ENCODE results near the gene SSUH2. TPM values are rescaled to one million over a fixed set of nuclear protein-coding genes. Genes with fewer than 3 reads are reported as not detected.

SSUH2 gene
- polyA plus RNA-seq, 1 donor from 2014 or later: not detected

DNA sequence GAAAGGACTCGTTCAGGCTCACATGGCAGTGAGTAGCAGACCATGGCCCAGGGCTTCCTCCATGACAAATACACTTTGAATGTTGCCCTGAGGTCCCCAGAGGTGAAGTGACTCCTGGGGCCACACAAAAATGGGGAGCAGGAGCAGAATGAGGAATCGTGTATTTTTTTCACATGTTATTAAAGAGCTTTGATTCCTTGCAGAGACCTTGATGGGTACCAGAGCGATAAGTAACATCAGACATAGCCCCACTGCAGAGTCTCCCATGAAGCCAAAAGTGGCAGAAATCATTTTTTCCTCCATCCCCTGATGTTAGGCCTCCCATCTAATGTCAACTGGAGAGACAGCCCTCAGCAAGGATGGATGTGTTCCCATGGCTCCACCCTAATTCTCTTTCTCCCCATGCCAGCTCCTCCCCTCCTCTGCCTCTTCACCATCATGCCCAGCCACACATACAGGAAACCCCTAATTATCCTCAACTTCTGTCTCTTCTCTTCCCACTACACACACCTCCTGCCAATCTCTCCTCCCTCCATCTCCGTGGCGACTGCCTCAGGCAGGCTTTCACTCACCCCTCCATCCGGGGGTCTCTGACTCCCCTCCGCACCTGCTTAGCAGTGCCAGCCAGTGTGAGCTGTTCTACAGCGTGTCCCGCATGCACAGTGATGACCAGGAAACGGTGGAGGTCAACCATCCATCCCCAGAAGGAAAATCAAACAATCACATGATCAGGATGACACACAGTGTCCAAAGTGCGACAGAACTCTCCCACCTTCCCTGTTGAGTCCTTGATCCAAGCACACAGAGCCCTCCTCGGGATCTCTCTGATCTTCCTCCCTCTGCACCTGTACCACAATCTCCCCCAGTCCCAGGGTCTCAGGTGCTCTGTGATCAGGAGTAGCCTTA is 7.1 kb upstream of the SSUH2 start:
- Mint-ChIP-seq H3K27me3 (peaks cover 7% of the 10 kb centered on the region), H3K36me3 (no peaks in the 10 kb centered on the region), H3K27ac (no peak overlapping the region), H3K4me1 (no peaks in the 10 kb centered on the region), H3K4me3 (no peak overlapping the region), H3K9me3 (peaks cover 0 to 6% (median 5%) of the 10 kb centered on the region in 3 donors)

GRCh38 chr3:8650583-8651416 is 6.2 kb upstream of the SSUH2 start:
- no peaks in the 10 kb centered on the region for H3K4me1 Mint-ChIP-seq
- no peaks in the 10 kb centered on the region for H3K36me3 Mint-ChIP-seq

GRCh38 chr3:8649757-8650156 is 5.2 kb upstream of the SSUH2 start:
- Mint-ChIP-seq H3K9me3 (peaks cover 0 to 6% (median 3%) of the 10 kb centered on the region in 3 donors), H3K27ac (no peak overlapping the region), H3K4me3 (no peak overlapping the region), H3K4me1 (no peaks in the 10 kb centered on the region), H3K36me3 (no peaks in the 10 kb centered on the region), H3K27me3 (peaks cover 10% of the 10 kb centered on the region)

More at GRCh38 chr3:8650583-8651416, 6.2 kb upstream of the SSUH2 start:
- Mint-ChIP-seq H3K27ac (no peak overlapping the region), H3K4me3 (no peak overlapping the region), H3K27me3 (peaks cover 7% of the 10 kb centered on the region), H3K9me3 (peaks cover 0 to 6% (median 5%) of the 10 kb centered on the region in 3 donors)

- no peaks in the 10 kb centered on the region for H3K36me3 Mint-ChIP-seq
- peaks cover 0 to 3% (median under 1%) of the 10 kb centered on the region in 3 donors for H3K9me3 Mint-ChIP-seq
- peaks cover 13% of the 10 kb centered on the region for H3K27me3 Mint-ChIP-seq
- no peak overlapping the region for H3K4me3 Mint-ChIP-seq
- H3K4me1 Mint-ChIP-seq: no peaks in the 10 kb centered on the region
- no peak overlapping the region for H3K27ac Mint-ChIP-seq
These were observed 4.5 kb upstream of the SSUH2 start for GRCh38 chr3:8648909-8649741.

GRCh38 chr3:8647137-8647985 is 2.8 kb upstream of the SSUH2 start:
- Mint-ChIP-seq H3K27ac (no peak overlapping the region), H3K4me1 (no peaks in the 10 kb centered on the region), H3K4me3 (no peak overlapping the region), H3K36me3 (no peaks in the 10 kb centered on the region), H3K27me3 (peaks cover 16% of the 10 kb centered on the region), H3K9me3 (no peaks in the 10 kb centered on the region)

GRCh38 chr3:8646313-8646938 is 1.8 kb upstream of the SSUH2 start:
- H3K4me3 Mint-ChIP-seq: no peak overlapping the region
- H3K27me3 Mint-ChIP-seq: peaks cover 15% of the 10 kb centered on the region
- no peaks in the 10 kb centered on the region for H3K4me1 Mint-ChIP-seq
- H3K27ac Mint-ChIP-seq: no peak overlapping the region
- no peaks in the 10 kb centered on the region for H3K36me3 Mint-ChIP-seq
- no peaks in the 10 kb centered on the region for H3K9me3 Mint-ChIP-seq

DNA sequence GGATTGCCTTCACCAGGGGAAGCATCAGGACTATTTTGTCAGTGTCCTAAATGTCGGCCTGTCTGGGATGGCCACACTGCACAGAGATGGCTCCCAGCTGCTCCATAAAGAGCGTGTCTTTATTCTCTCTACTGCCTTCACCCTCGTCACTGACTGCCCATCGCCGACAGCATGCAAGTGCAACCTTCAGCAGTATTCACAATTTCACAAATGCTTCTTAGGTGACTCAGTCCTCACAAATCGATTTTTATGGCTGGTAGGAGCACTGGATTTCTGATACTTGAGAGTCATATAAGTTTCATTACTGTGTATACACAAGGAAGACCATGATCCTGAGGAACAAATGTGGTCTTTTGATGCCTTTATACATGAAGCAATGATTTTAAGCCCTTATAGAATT is 1.1 kb upstream of the SSUH2 start:
- no peak overlapping the region for H3K27ac Mint-ChIP-seq
- no peaks in the 10 kb centered on the region for H3K9me3 Mint-ChIP-seq
- H3K36me3 Mint-ChIP-seq: no peaks in the 10 kb centered on the region
- H3K4me3 Mint-ChIP-seq: no peak overlapping the region
- H3K27me3 Mint-ChIP-seq: peaks cover 16% of the 10 kb centered on the region
- H3K4me1 Mint-ChIP-seq: no peaks in the 10 kb centered on the region

DNA sequence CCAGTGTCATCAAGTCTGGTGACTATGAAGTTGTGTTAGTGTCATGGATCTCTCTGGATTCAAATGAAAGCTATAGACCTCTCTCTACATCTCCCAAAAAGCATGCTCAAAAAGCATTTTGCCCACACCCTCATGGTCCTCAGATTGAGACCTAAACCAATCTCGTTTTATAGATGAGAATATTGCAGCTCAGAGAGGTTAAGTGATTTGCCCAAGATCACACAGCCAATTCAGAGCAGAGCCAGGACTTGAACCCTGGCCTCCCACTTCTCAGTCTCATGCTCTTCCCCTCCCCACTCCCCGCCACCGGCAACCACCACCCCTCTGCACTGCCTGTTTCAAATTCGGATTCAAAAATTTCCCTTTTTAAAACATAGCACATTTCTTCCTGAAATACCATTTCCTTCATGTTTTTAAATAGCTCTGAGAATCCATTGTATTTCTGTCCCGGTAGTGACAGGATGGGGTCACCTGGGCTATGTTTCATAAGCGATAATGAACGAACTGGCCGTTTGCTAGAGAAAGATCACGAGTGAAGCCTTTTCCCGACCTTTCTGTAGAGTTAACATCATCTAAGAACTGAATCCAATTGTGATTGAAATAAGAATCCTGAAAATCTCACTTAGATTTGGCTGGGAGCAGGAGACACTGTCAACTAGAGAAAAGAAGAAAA is 769 bp downstream of the SSUH2 start:
- peaks cover 0 to 2% (median 0%) of the 10 kb centered on the region in 3 donors for H3K9me3 Mint-ChIP-seq
- no peaks in the 10 kb centered on the region for H3K36me3 Mint-ChIP-seq
- no peak overlapping the region for H3K4me3 Mint-ChIP-seq
- peaks cover 13% of the 10 kb centered on the region for H3K27me3 Mint-ChIP-seq
- peaks cover 0 to 2% (median 0%) of the 10 kb centered on the region in 3 donors for H3K4me1 Mint-ChIP-seq
- no peak overlapping the region for H3K27ac Mint-ChIP-seq

- H3K36me3 Mint-ChIP-seq: no peaks in the 10 kb centered on the region
- H3K4me1 Mint-ChIP-seq: peaks cover 0 to 2% (median 0%) of the 10 kb centered on the region in 3 donors
These were observed 2.6 kb downstream of the SSUH2 start for GRCh38 chr3:8642001-8642400.

GRCh38 chr3:8641472-8641871 is 3.1 kb downstream of the SSUH2 start:
- no peak overlapping the region for H3K4me3 Mint-ChIP-seq
- H3K36me3 Mint-ChIP-seq: no peaks in the 10 kb centered on the region
- H3K27me3 Mint-ChIP-seq: peaks cover 16% of the 10 kb centered on the region
- no peak overlapping the region for H3K27ac Mint-ChIP-seq
- peaks cover 2 to 3% (median 2%) of the 10 kb centered on the region in 3 donors for H3K9me3 Mint-ChIP-seq
- H3K4me1 Mint-ChIP-seq: peaks cover 0 to 2% (median 0%) of the 10 kb centered on the region in 3 donors

More at GRCh38 chr3:8642001-8642400, 2.6 kb downstream of the SSUH2 start:
- Mint-ChIP-seq H3K9me3 (peaks cover 0 to 2% (median 0%) of the 10 kb centered on the region in 3 donors), H3K27me3 (peaks cover 16% of the 10 kb centered on the region), H3K27ac (no peak overlapping the region), H3K4me3 (no peak overlapping the region)

DNA sequence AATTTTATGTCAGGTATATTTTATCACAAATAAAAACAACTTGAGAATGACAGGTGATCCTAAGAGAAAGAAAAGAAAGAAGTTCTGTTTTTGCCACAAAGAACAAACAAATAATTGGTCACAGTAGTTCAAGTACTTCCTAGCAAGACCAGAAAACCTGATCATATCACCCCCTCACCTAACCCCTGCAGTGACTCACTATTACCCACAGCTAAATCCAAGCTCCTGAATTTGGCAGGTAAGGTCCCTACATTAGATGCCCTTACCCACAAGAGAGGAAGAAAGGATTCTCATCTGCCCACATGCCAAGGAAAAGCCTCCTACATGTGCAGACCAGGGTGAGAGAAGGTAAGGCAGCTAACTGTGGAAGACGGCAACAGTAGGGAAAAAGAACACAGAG is 4.4 kb downstream of the SSUH2 start:
- Mint-ChIP-seq H3K27me3 (peaks cover 14% of the 10 kb centered on the region), H3K4me3 (no peak overlapping the region), H3K36me3 (no peaks in the 10 kb centered on the region), H3K4me1 (peaks cover 0 to 2% (median 0%) of the 10 kb centered on the region in 3 donors), H3K27ac (no peak overlapping the region), H3K9me3 (peaks cover 2 to 7% (median 3%) of the 10 kb centered on the region in 3 donors)

DNA sequence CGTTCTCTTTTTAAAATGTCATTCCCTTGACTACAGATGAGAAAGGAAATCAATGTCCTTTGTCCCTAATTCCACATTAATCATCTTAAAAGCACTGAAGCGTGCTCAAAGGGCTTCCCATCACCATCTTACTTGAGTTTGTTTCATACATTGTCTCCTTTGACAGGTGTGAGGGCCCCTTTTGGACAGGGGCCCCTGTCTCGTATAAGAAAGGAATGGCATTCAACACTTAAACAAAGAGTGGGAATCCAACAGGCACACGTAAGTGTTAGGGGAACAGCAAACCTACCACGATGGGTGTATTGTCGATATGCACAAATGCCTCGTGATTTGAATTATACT is 5.0 kb downstream of the SSUH2 start:
- H3K27ac Mint-ChIP-seq: no peak overlapping the region
- no peak overlapping the region for H3K4me3 Mint-ChIP-seq
- peaks cover 0 to 2% (median 0%) of the 10 kb centered on the region in 3 donors for H3K4me1 Mint-ChIP-seq
- no peaks in the 10 kb centered on the region for H3K36me3 Mint-ChIP-seq
- peaks cover 13% of the 10 kb centered on the region for H3K27me3 Mint-ChIP-seq
- peaks cover 2 to 7% (median 4%) of the 10 kb centered on the region in 3 donors for H3K9me3 Mint-ChIP-seq

GRCh38 chr3:8638994-8639658 is 5.5 kb downstream of the SSUH2 start:
- H3K4me1 Mint-ChIP-seq: peaks cover 0 to 2% (median 0%) of the 10 kb centered on the region in 3 donors
- H3K36me3 Mint-ChIP-seq: no peaks in the 10 kb centered on the region
- H3K4me3 Mint-ChIP-seq: no peak overlapping the region
- H3K27ac Mint-ChIP-seq: no peak overlapping the region
- H3K9me3 Mint-ChIP-seq: peaks cover 2 to 7% (median 4%) of the 10 kb centered on the region in 3 donors
- H3K27me3 Mint-ChIP-seq: peaks cover 10% of the 10 kb centered on the region

Measured in IgD-negative memory B cell (primary cell).